ENCODE data around the gene CDC7. TPM values are rescaled to one million over a fixed set of nuclear protein-coding genes. Genes with fewer than 3 reads are reported as not detected.

The CDC7 gene
- total RNA-seq, 1 experiment from 2014 or later, result 16.1 TPM

DNA sequence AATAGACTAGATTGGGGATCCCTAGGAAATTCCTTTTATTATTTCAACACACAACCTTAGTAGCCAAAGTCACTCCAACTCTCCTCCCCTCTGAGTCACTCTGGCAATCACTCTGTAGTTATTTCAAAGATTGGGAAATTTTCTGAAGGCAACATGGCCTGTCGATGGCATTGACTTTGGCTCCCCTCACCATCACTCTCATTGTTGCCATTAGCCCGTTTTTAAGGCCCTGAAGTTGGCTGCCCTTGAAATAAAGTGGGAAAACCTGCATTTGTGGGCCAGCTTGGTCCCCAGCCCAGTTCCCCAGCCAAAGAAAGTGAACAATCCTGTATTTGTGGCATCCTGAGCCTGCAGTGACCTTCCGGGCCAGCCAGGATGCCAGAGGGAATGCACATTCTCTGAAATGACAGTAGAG is 52.5 kb downstream of the CDC7 start:
- no peaks in the 10 kb centered on the region; the same call in 1 of the 2 replicates for H3K27me3 ChIP-seq (ENCODE audit: low read length)
- no peaks in the 10 kb centered on the region for H3K79me2 ChIP-seq (ENCODE audit: low read length)
- no peak overlapping the region for H3K4me3 ChIP-seq (ENCODE audit: low read length)
- H3K9ac ChIP-seq (ENCODE audit: low read length), result no peak overlapping the region
- no peak overlapping the region for H3K27ac ChIP-seq (ENCODE audit: low read length)
- no peak overlapping the region for H2AFZ ChIP-seq (ENCODE audit: low read length)
- H3K36me3 ChIP-seq (ENCODE audit: insufficient read depth, low read length), result no peaks in the 10 kb centered on the region
- no peaks in the 10 kb centered on the region for H3K9me3 ChIP-seq (ENCODE audit: low read length)
- H3K4me1 ChIP-seq (ENCODE audit: low read length), result no peaks in the 10 kb centered on the region
- no peaks in the 10 kb centered on the region for H3K9me2 ChIP-seq (replicated peaks; ENCODE audit: insufficient read depth, low read length)
- DNase-seq, result no peak
- no peaks in the 10 kb centered on the region for H4K20me1 ChIP-seq (ENCODE audit: insufficient read depth, low read depth, low read length)
- no peak overlapping the region for H3K4me2 ChIP-seq (ENCODE audit: low read depth, low read length, poor library complexity, severe bottlenecking)

- Histone ChIP-seq H3K36me3 (ENCODE audit: insufficient read depth, low read length) (no peaks in the 10 kb centered on the region), H3K4me3 (ENCODE audit: low read length) (no peak overlapping the region), H3K9me2 (replicated peaks; ENCODE audit: insufficient read depth, low read length) (no peaks in the 10 kb centered on the region), H3K27ac (ENCODE audit: low read length) (no peak overlapping the region), H3K4me1 (ENCODE audit: low read length) (no peaks in the 10 kb centered on the region), H3K27me3 (ENCODE audit: low read length) (no peaks in the 10 kb centered on the region; the same call in 1 of the 2 replicates), H3K4me2 (ENCODE audit: low read depth, low read length, poor library complexity, severe bottlenecking) (no peak overlapping the region), H2AFZ (ENCODE audit: low read length) (no peak overlapping the region), H3K79me2 (ENCODE audit: low read length) (no peaks in the 10 kb centered on the region), H3K9me3 (ENCODE audit: low read length) (no peaks in the 10 kb centered on the region), H3K9ac (ENCODE audit: low read length) (no peak overlapping the region), H4K20me1 (ENCODE audit: insufficient read depth, low read depth, low read length) (no peaks in the 10 kb centered on the region)
- DNase-seq, result no peak
These were observed 54.6 kb downstream of the CDC7 start for GRCh38 chr1:91555074-91555730.

GRCh38 chr1:91555821-91556531 is 55.3 kb downstream of the CDC7 start:
- no peak overlapping the region for H3K4me2 ChIP-seq (ENCODE audit: low read depth, low read length, poor library complexity, severe bottlenecking)
- no peaks in the 10 kb centered on the region; the same call in 1 of the 2 replicates for H3K27me3 ChIP-seq (ENCODE audit: low read length)
- no peaks in the 10 kb centered on the region for H3K79me2 ChIP-seq (ENCODE audit: low read length)
- no peak overlapping the region for H3K4me3 ChIP-seq (ENCODE audit: low read length)
- no peaks in the 10 kb centered on the region for H3K36me3 ChIP-seq (ENCODE audit: insufficient read depth, low read length)
- no peaks in the 10 kb centered on the region for H4K20me1 ChIP-seq (ENCODE audit: insufficient read depth, low read depth, low read length)
- no peak for DNase-seq
- no peak overlapping the region for H3K9ac ChIP-seq (ENCODE audit: low read length)
- no peaks in the 10 kb centered on the region for H3K9me3 ChIP-seq (ENCODE audit: low read length)
- H3K27ac ChIP-seq (ENCODE audit: low read length), result no peak overlapping the region
- H3K9me2 ChIP-seq (replicated peaks; ENCODE audit: insufficient read depth, low read length), result no peaks in the 10 kb centered on the region
- no peak overlapping the region for H2AFZ ChIP-seq (ENCODE audit: low read length)
- H3K4me1 ChIP-seq (ENCODE audit: low read length), result no peaks in the 10 kb centered on the region

DNA sequence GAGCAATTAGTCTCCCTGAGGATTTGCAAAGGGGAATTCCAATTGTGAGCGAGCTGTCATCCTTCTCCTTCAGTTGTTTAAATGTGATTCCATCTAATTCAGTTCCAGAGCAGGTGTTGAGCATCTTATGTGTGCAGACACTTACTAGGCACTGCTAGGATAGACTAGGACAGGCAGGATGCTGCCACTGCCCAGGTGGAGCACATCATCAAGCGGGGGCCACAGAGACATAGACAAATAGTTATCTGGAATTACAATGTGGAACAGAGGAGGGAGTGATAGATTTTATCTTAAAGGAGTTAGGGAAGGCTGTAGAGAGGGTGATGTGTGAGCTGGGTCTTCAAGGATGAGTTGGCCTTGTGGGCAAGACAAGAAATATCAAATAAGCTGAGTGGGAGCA is 55.9 kb downstream of the CDC7 start:
- Histone ChIP-seq H3K9me2 (replicated peaks; ENCODE audit: insufficient read depth, low read length) (no peaks in the 10 kb centered on the region), H3K36me3 (ENCODE audit: insufficient read depth, low read length) (no peaks in the 10 kb centered on the region), H4K20me1 (ENCODE audit: insufficient read depth, low read depth, low read length) (no peaks in the 10 kb centered on the region), H3K4me1 (ENCODE audit: low read length) (no peaks in the 10 kb centered on the region), H3K27me3 (ENCODE audit: low read length) (no peaks in the 10 kb centered on the region; the same call in 1 of the 2 replicates), H3K79me2 (ENCODE audit: low read length) (no peaks in the 10 kb centered on the region), H3K27ac (ENCODE audit: low read length) (no peak overlapping the region), H3K9ac (ENCODE audit: low read length) (no peak overlapping the region), H3K9me3 (ENCODE audit: low read length) (no peaks in the 10 kb centered on the region), H2AFZ (ENCODE audit: low read length) (no peak overlapping the region), H3K4me3 (ENCODE audit: low read length) (no peak overlapping the region), H3K4me2 (ENCODE audit: low read depth, low read length, poor library complexity, severe bottlenecking) (no peak overlapping the region)
- DNase-seq, result no peak

DNA sequence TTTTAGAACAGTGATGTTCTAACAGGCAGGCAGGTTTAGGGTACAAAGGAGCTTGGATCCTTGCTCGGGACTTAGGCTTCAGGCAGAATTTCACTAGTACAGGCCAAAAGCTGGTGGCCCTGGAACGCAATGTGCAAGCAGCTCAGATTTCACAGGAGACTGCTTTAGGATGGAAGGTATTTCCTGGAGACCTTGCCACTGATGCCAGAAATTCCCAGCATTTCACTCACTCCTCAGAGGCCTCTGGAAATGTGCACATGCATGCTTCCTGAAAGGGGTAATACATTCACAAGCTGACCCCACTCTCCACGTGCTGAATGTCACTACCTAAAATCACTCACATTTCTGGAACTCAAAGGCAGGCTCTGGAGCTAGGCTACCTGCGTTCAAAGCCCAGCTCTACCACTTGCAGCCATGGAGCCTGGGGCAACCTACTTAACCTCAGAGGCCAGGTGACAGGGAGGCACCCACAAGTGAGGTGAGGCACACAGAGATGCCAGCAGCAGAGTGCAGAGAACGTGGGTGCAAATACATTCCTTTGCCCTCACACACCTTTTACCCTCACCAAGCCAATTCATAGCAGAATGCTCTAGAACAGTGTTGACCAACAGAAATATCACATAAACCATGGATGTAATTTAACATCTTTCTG is 56.5 kb downstream of the CDC7 start:
- no peak for DNase-seq
- Histone ChIP-seq H3K9ac (ENCODE audit: low read length) (no peak overlapping the region), H3K27me3 (ENCODE audit: low read length) (no peaks in the 10 kb centered on the region; the same call in 1 of the 2 replicates), H3K9me2 (replicated peaks; ENCODE audit: insufficient read depth, low read length) (no peaks in the 10 kb centered on the region), H2AFZ (ENCODE audit: low read length) (no peak overlapping the region), H4K20me1 (ENCODE audit: insufficient read depth, low read depth, low read length) (no peaks in the 10 kb centered on the region), H3K79me2 (ENCODE audit: low read length) (no peaks in the 10 kb centered on the region), H3K4me1 (ENCODE audit: low read length) (no peaks in the 10 kb centered on the region), H3K27ac (ENCODE audit: low read length) (no peak overlapping the region), H3K36me3 (ENCODE audit: insufficient read depth, low read length) (no peaks in the 10 kb centered on the region), H3K4me3 (ENCODE audit: low read length) (no peak overlapping the region), H3K9me3 (ENCODE audit: low read length) (no peaks in the 10 kb centered on the region), H3K4me2 (ENCODE audit: low read depth, low read length, poor library complexity, severe bottlenecking) (no peak overlapping the region)

DNA sequence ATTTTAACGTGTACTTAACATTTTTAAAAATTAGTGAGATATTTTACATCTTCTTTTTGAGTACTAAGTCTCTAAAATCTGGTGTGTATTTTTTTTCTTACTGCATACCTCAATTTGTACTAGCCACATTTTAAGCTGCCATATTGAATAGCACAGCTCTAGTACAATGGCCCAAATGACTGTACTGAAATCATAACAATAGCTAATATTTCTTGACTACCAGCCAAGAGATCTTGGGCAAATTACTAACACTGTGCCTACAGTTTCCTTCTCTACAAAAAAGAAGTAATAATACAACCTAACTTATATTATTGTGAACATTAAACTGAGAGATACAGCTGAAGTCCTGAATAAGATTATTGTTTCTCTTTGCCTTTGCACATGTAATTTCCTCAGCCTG is 57.2 kb downstream of the CDC7 start:
- Histone ChIP-seq H3K9me3 (ENCODE audit: low read length) (no peaks in the 10 kb centered on the region), H3K27me3 (ENCODE audit: low read length) (no peaks in the 10 kb centered on the region; the same call in 1 of the 2 replicates), H3K79me2 (ENCODE audit: low read length) (no peaks in the 10 kb centered on the region), H3K4me2 (ENCODE audit: low read depth, low read length, poor library complexity, severe bottlenecking) (no peak overlapping the region), H3K36me3 (ENCODE audit: insufficient read depth, low read length) (no peaks in the 10 kb centered on the region), H3K9ac (ENCODE audit: low read length) (no peak overlapping the region), H4K20me1 (ENCODE audit: insufficient read depth, low read depth, low read length) (no peaks in the 10 kb centered on the region), H2AFZ (ENCODE audit: low read length) (no peak overlapping the region), H3K9me2 (replicated peaks; ENCODE audit: insufficient read depth, low read length) (no peaks in the 10 kb centered on the region), H3K27ac (ENCODE audit: low read length) (no peak overlapping the region), H3K4me1 (ENCODE audit: low read length) (no peaks in the 10 kb centered on the region), H3K4me3 (ENCODE audit: low read length) (no peak overlapping the region)
- DNase-seq, result no peak

- H3K4me2 ChIP-seq (ENCODE audit: low read depth, low read length, poor library complexity, severe bottlenecking), result no peak overlapping the region
- H3K9me2 ChIP-seq (replicated peaks; ENCODE audit: insufficient read depth, low read length), result no peaks in the 10 kb centered on the region
- no peaks in the 10 kb centered on the region for H3K27me3 ChIP-seq (ENCODE audit: low read length)
- H3K4me1 ChIP-seq (ENCODE audit: low read length), result no peaks in the 10 kb centered on the region
- H3K9me3 ChIP-seq (ENCODE audit: low read length), result no peaks in the 10 kb centered on the region
- H3K4me3 ChIP-seq (ENCODE audit: low read length), result no peak overlapping the region
- H3K9ac ChIP-seq (ENCODE audit: low read length), result no peak overlapping the region
- H2AFZ ChIP-seq (ENCODE audit: low read length), result no peak overlapping the region
- no peaks in the 10 kb centered on the region for H3K36me3 ChIP-seq (ENCODE audit: insufficient read depth, low read length)
- H3K79me2 ChIP-seq (ENCODE audit: low read length), result no peaks in the 10 kb centered on the region
- DNase-seq, result no peak
- H3K27ac ChIP-seq (ENCODE audit: low read length), result no peak overlapping the region
- H4K20me1 ChIP-seq (ENCODE audit: insufficient read depth, low read depth, low read length), result no peaks in the 10 kb centered on the region
These were observed 58.5 kb downstream of the CDC7 start for GRCh38 chr1:91559046-91559750.

Measured in Karpas-422 (cell line).